GM12864 (cell line): ENCODE results near the gene SETD6.

Experiments used
- DNase-seq: peaks from one replicate; pipeline ENCODE4 v3.0.0-alpha.2; 2011; ENCODE audit warnings: low read depth
- H3K4me3 ChIP-seq: 2 replicates; pipeline ENCODE4 v1.5.1; 2011; ENCODE audit warnings: mild to moderate bottlenecking, low read depth, low read length, control low read depth
- TF ChIP-seq, protein P1 (sequence below): IDR thresholded peaks from 2 replicates; pipeline ENCODE4 v1.5.1; 2011; ENCODE audit warnings: low read depth, mild to moderate bottlenecking, moderate library complexity, low read length, control low read depth, inconsistent platforms; ENCODE audit errors: missing control alignments

SETD6 gene

DNA sequence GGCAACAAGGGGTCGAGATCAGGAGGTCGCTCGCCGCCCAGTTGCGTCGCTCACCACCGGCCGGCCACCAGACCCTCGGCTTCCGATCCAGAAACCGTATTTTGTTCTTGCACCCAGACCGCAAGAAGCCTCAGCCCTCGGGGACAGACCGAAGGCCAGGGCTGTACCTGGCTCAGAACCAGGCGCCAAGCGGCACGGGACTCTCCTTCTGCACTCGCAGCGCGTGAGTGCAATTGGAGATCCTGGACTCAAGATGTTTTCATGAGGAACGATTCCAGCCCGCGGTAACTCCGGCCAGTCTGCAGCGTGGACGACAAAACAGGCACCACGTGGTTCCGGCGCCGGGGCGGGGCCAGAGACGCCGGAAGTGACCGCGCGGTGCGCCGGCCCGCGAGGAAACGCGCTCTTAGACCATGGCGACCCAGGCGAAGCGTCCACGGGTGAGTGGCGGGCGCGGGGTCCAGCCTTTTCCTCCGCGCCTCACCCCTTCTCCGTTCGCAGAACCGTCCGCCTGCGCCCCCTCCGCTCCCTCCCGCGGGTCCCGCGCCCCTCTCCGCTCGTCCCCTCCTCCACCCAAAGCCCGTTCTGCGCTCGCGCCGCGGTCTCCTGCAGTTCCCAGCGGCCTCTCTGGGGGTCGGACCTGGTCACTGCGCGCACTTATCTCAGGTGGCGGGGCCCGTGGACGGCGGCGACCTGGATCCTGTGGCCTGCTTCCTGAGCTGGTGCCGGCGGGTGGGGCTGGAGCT, at the start of gene SETD6:
Gene SETD6 (plus strand): TSS at position 393 of the 746 bp plus-strand sequence. CDS start 21 bp downstream, at position 414.
- peak within 1 kb of the TSS; percentile 83 for H3K4me3 ChIP-seq
- TF ChIP-seq, protein P1, sequence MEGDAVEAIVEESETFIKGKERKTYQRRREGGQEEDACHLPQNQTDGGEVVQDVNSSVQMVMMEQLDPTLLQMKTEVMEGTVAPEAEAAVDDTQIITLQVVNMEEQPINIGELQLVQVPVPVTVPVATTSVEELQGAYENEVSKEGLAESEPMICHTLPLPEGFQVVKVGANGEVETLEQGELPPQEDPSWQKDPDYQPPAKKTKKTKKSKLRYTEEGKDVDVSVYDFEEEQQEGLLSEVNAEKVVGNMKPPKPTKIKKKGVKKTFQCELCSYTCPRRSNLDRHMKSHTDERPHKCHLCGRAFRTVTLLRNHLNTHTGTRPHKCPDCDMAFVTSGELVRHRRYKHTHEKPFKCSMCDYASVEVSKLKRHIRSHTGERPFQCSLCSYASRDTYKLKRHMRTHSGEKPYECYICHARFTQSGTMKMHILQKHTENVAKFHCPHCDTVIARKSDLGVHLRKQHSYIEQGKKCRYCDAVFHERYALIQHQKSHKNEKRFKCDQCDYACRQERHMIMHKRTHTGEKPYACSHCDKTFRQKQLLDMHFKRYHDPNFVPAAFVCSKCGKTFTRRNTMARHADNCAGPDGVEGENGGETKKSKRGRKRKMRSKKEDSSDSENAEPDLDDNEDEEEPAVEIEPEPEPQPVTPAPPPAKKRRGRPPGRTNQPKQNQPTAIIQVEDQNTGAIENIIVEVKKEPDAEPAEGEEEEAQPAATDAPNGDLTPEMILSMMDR, result no peak
- DNase-seq, result peak; percentile 38

DNA sequence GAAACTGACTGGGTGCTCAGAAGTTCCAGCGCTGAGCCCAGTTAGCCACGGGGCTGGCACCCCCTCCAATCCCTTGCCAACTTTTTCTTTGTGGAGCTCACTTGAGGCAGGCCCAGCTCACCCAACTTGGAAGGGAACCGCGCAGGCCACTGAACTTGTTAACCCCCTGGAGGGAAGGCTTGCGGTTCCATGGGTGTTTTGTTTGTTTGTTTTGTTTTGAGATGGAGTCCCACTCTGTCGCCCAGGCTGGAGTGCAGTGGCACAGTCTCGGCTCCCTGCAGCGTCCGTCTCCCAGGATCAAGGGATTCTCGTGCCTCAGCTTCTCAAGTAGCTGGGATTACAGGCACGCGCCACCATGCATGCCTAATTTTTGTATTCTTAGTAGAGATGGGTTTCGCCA, 49.5 kb upstream of the SETD6 start:
- H3K4me3 ChIP-seq, result no peak overlapping the region
- TF ChIP-seq, protein P1, result no peak
- DNase-seq, result no peak

- no peak overlapping the region for H3K4me3 ChIP-seq
- TF ChIP-seq, protein P1, result no peak
- no peak for DNase-seq
These were observed 48.9 kb upstream of the SETD6 start for GRCh38 chr16:58466396-58466795.

- TF ChIP-seq, protein P1, result no peak
- H3K4me3 ChIP-seq, result no peak overlapping the region
- DNase-seq, result no peak
These were observed 47.4 kb upstream of the SETD6 start for GRCh38 chr16:58467905-58468304.

DNA sequence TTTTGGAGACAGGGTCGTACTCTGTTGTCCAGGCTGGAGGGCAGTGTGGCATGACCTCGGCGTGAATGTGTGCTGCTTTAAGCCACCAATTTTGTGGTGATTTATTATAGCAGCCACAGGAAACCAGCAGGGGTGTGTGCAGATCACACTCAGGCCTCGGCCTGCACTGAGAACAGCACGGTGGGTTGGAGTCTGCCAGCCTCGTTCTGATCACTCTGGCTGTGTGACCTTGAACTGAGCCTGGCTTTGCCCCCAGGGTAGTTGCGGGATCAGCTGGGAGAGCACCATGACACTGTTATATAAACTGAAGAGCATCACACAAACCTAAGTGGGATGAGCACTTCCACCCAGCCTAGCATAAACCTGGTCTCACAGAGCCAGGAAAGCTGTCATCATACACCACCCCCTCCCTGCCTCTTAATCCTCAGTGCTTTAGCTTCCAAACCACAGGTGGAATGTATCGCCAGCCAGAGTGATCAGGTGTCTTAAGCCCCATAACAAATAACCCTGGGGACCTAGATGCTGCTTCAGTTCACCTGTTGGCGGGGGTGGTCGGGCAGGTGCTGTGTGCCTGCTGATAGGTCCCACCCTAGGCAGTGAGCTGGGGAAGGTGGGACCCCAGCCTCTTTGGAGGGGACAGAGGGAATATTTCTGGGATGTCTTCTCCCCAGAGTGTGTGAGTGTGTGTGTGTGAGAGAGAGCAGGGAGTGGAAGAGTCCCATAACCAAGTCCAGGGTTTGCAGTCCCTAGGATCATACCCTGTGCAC, 43.9 kb upstream of the SETD6 start:
- no peak for DNase-seq
- no peak overlapping the region for H3K4me3 ChIP-seq
- TF ChIP-seq, protein P1, result no peak

DNA sequence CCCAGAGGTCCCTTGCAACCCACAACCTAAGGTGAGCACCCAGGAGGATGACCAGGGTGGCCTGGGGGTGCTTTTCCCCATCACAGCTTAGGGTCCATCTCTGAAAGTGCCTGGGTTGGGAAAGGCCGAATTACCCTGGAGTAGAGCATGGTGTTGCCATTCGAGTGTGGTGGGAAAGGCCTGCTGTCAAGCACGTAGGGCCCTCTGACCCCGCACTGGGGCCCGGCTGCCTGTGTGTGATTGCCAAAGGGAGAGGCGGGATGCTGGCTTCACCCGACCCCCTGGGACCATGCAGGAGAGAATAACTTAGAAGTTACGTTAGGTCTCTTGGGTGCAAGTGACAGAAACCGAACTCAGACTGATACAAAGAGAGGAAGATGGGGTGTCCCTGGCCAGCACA, 43.1 kb upstream of the SETD6 start:
- H3K4me3 ChIP-seq, result no peak overlapping the region
- TF ChIP-seq, protein P1, result no peak
- DNase-seq, result no peak
